ENCODE data around the gene HMCN1. TPM values are rescaled to one million over a fixed set of nuclear protein-coding genes. Genes with fewer than 3 reads are reported as not detected.

Gene HMCN1
- total RNA-seq, 4 donors from 2014 or later, result 11.6 to 95.9 (median 78.6) TPM

- Histone ChIP-seq H3K36me3 (peaks cover 0 to 19% of the 10 kb centered on the region in 2 donors), H3K4me3 (no peak overlapping the region), H3K27me3 (no peaks in the 10 kb centered on the region), H3K27ac (no peak overlapping the region), H3K4me1 (peaks cover 0 to 24% (median 0%) of the 10 kb centered on the region in 3 donors), H3K9me3 (no peaks in the 10 kb centered on the region)
- TF ChIP-seq POLR2AphosphoS5 (IDR thresholded peaks at IDR 0.05) (no peak), EP300 (IDR thresholded peaks at IDR 0.05) (no peak), POLR2A (IDR thresholded peaks at IDR 0.05) (no peak), CTCF (IDR thresholded peaks at IDR 0.05) (no peak)
- ATAC-seq, result no peak
Observed at GRCh38 chr1:185990565-185990964, 256.4 kb downstream of the HMCN1 start.

DNA sequence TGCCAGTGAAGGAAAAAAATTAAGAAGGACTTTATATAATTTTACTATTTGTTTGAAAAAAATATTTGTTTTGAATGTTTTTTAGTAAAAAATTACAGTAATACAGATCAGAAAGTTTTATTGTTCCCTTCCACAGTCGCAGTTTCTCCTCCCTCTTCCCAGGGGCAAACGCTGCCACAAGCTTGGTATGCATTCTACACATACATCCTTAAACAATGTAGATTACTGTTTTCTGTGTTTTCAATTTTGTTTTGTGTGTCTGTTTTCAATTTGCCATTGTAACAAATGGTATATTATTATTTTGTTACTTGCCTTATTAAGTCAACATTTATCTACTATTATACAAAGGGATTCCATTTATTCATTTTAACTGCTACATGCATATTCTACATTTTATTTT lies 257.1 kb downstream of the HMCN1 start:
- 85% methylated on average over 2 of the region's 2 CpGs; no CpG with 5 or more reads in 1 of the 2 donors for WGBS, 2 donors (ENCODE audit: low coverage in 1 of 2)
- Histone ChIP-seq H3K36me3 (peaks cover 0 to 19% of the 10 kb centered on the region in 2 donors), H3K4me1 (peaks cover 0 to 17% (median 0%) of the 10 kb centered on the region in 3 donors), H3K27me3 (no peaks in the 10 kb centered on the region), H3K9me3 (no peaks in the 10 kb centered on the region), H3K4me3 (no peak overlapping the region), H3K27ac (no peak overlapping the region)
- ATAC-seq, result no peak
- TF ChIP-seq POLR2A (IDR thresholded peaks at IDR 0.05) (no peak), CTCF (IDR thresholded peaks at IDR 0.05) (no peak)

DNA sequence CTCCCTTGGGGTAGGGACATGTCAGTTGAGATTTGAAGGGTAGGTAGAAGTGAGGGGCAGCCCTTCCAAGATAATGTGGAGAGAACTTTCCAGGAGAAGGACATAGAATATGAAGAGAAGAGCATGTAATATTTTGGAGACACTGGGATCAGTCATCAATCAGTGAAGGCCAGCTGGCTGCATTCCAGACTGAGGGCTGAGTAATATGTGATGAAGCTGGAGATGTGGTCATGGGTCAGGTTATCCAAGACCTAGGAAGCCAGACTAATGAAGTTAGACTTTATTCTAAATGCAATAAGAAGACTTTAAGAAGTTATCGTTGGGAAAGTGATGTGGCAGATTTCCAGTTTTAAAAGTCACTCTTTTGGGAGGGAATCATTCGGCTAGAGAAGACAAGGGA lies 262.0 kb downstream of the HMCN1 start:
- H3K27me3 ChIP-seq, result no peaks in the 10 kb centered on the region
- WGBS, 2 donors (ENCODE audit: low coverage in 1 of 2), result 60 to 78% methylated on average over 2 of the region's 2 CpGs
- H3K36me3 ChIP-seq, result peaks cover 0 to 5% of the 10 kb centered on the region in 2 donors
- ATAC-seq, result no peak
- no peak overlapping the region for H3K4me3 ChIP-seq
- TF ChIP-seq CTCF (IDR thresholded peaks at IDR 0.05), result no peak
- TF ChIP-seq POLR2A (IDR thresholded peaks at IDR 0.05), result no peak
- TF ChIP-seq POLR2AphosphoS5 (IDR thresholded peaks at IDR 0.05), result no peak
- no peak for TF ChIP-seq EP300 (IDR thresholded peaks at IDR 0.05)
- no peaks in the 10 kb centered on the region for H3K4me1 ChIP-seq
- no peak overlapping the region for H3K27ac ChIP-seq
- no peaks in the 10 kb centered on the region for H3K9me3 ChIP-seq

- Histone ChIP-seq H3K27me3 (no peaks in the 10 kb centered on the region), H3K27ac (peak overlapping the region in 2 of 4 donors; percentile 17 to 33), H3K9me3 (no peaks in the 10 kb centered on the region), H3K4me3 (no peak overlapping the region), H3K36me3 (peaks cover 0 to 13% of the 10 kb centered on the region in 2 donors), H3K4me1 (no peaks in the 10 kb centered on the region)
- TF ChIP-seq EP300 (IDR thresholded peaks at IDR 0.05) (no peak), POLR2A (IDR thresholded peaks at IDR 0.05) (no peak), POLR2AphosphoS5 (IDR thresholded peaks at IDR 0.05) (no peak), CTCF (IDR thresholded peaks at IDR 0.05) (no peak)
- no peak for ATAC-seq
- 100% methylated on average over 1 to 2 of the region's 2 CpGs for WGBS, 2 donors (ENCODE audit: low coverage in 1 of 2)
Observed at GRCh38 chr1:185998391-185998790, 264.2 kb downstream of the HMCN1 start.

DNA sequence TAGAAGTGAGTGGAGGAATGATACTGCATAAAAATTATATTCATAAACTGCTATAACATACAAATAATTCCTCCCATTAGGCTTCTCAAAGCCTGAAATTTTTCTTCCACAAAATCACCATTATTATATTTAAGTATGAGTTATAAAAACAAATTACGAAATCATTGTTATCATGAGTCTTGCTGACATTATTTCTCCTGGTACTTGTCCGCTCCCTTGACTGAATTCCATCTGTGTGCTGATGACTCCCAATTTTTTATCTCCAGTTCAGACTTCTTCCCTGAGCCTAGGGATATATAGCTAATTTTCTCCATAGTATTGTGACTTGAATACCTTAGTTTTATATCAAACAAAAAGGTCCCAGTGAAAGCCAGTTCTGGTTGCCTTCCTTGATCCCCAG lies 268.2 kb downstream of the HMCN1 start:
- TF ChIP-seq EP300 (IDR thresholded peaks at IDR 0.05) (no peak), POLR2AphosphoS5 (IDR thresholded peaks at IDR 0.05) (no peak), POLR2A (IDR thresholded peaks at IDR 0.05) (no peak), CTCF (IDR thresholded peaks at IDR 0.05) (no peak)
- Histone ChIP-seq H3K4me1 (no peaks in the 10 kb centered on the region), H3K9me3 (no peaks in the 10 kb centered on the region), H3K36me3 (peaks cover 0 to 13% of the 10 kb centered on the region in 2 donors), H3K4me3 (no peak overlapping the region), H3K27me3 (no peaks in the 10 kb centered on the region), H3K27ac (no peak overlapping the region)
- ATAC-seq, result no peak
- WGBS, 2 donors (ENCODE audit: low coverage in 1 of 2), result 90 to 95% methylated on average over 2 of the region's 2 CpGs
